Caki2 (cell line): ENCODE measurements around the gene LIN7B. TPM values are rescaled to one million over a fixed set of nuclear protein-coding genes. Genes with fewer than 3 reads are reported as not detected.
"Not testable (repeated sequence)": the region's sequence is repeated elsewhere in the genome, so short reads cannot be mapped to it uniquely, and the experiment has no call there.

Experiments used
- DNase-seq: peaks from one replicate; pipeline ENCODE4 v3.0.0-alpha.2; 2015; ENCODE audit warnings: low read depth
- in situ Hi-C: cut with HindIII; loops from 2 replicates; pipeline ENCODE4 v1.10.0; 2016; ENCODE audit warnings: low sequenced_read_pairs, low pct_unique_long_range_greater_than_20kb, mixed read lengths
- total RNA-seq: library from RNA; depleted of rRNA; stranded (reverse); fragments of >200 nt; shearing (Covaris generic); gene quantifications from 2 replicates; pipeline ENCODE4 v1.2.3, GENCODE V29; 2014; ENCODE audit warnings: low replicate concordance

The LIN7B gene
- total RNA-seq, 1 experiment from 2014 or later: 9.7 TPM

- DNase-seq: no peak
- in situ Hi-C loops: no loop called here
Measured at GRCh38 chr19:49130325-49130724, 16.2 kb downstream of the LIN7B start.

DNA sequence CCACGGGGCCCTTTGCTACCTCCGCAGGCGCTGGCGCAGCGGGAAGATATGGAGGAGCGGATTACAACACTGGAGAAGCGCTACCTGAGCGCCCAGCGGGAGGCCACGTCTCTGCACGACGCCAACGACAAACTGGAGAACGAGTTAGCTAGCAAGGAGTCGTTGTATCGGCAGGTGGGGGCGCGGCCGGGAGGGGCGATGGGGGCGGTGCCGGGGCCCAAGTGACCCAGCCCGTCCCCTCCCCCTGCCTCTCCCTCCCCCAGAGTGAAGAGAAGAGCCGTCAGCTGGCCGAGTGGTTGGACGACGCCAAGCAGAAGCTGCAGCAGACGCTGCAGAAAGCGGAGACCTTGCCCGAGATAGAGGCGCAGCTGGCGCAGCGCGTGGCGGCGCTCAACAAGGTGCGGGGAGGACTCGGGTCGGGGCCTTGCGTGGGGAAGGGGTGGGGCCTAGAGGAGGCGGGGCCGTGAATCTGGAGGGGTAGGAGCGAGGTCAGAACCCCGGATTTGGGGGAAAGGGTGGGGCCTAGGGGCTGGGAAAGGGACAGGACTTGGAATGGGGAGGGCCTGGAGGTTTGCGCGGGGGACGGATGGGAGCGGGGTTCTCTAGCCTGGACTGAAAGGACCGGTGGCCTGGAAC is 18.9 kb downstream of the LIN7B start:
- in situ Hi-C loops: no loop called here
- DNase-seq: no peak

- DNase-seq: no peak
- in situ Hi-C loops: no loop called here
Measured at GRCh38 chr19:49133621-49134454, 19.7 kb downstream of the LIN7B start.

DNA sequence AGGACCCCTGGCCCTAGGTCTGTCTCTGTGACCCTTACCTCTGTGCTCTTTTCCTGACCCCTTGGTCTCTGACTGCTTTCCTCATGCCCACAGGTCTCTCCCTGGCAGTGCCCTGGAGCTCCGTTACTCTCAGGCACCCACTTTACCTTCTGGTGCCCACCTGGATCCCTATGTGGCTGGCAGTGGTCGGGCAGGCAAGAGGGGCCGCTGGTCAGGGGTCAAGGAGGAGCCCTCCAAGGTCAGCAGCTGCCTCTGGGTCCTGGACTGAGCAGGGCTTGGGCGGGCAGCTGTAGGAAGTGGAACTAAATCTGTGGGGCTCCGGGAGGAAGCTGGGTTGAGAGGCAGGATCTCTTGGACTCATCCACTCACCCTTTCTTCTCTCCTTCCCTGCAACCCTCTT is 21.5 kb downstream of the LIN7B start:
- no peak for DNase-seq
- in situ Hi-C loops: no loop called here

DNA sequence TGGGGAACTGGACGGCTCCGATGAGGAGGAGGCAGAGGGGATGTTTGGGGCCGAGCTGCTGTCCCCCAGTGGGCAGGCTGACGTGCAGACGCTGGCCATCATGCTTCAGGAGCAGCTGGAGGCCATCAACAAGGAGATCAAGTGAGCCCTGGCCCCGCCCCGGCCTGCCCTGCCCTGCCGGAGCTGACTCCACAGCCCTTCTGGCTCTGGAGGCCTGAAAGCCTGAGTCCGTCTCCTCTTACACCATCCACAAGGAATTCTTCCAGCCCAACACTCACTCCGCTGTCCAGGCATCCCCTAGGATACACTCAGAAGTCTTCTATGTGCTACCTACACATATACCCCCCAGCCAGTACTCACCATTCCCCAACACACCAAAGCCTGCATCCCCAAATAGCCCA is 22.6 kb downstream of the LIN7B start:
- in situ Hi-C loops: no loop called here
- no peak for DNase-seq

GRCh38 chr19:49140951-49141350 is 26.8 kb downstream of the LIN7B start:
- in situ Hi-C loops: no loop called here
- DNase-seq: no peak

DNA sequence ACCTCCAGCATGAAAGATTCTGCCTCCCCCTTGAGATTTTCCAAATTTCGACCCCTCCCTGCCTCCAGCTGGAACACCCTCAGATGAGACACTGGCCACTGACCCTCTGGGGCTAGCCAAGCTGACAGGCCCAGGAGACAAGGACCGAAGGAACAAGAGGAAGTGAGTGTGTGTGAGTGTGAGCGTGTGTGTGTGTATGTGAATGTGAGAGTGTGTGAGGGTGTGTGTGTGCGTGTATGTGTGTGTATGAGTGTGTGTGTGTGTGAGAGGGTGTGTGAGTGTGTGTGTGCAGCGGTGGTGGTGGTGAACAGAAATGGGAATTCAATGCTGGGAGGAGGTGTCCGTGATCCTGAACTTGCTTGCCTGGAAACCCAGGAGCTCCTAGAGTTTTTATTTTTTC is 27.2 kb downstream of the LIN7B start:
- DNase-seq: no peak
- in situ Hi-C loops: no loop called here

GRCh38 chr19:49142866-49143335 is 28.7 kb downstream of the LIN7B start:
- in situ Hi-C loops: no loop called here
- DNase-seq: peak; percentile 87

DNA sequence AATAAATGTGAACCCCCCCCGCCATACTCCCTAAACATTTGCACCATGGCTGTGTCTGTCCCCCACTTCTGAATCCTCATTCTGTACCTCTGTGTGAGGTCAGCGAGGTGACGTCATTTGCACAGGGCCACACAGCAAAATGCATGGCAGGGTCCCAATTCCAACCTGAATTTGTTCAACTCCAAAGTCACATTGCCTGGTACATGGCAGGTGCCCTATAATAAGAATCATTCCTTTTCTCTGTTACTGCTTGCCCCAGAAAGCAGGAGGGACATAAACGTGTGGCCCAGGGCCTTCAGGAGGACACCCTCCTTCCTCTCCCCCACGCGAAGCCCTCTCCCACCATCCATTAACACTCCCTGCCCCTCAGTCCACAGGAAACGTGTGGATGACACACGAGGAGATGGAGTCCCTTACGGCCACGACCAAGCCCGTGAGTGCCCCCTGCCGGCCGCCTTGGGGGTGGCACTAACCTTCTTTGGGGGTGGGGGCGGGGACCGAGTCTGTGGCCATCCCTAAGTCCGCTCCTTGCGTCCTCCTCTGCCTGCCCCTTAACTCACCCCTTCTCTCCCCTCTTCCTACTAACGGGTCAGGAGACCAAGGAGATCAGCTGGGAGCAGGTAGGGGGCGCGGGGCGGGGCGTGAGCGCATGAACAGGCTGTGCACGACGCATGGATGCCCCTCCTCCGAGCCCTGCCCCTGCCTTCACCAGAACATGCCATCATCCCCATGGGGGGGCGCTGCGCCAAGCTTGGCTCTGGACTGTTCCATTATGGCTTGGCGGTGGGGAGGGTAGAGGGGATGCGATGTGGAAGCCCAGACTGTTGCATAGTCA is 31.6 kb downstream of the LIN7B start:
- DNase-seq: peak; percentile 48

GRCh38 chr19:49146408-49146770 is 32.2 kb downstream of the LIN7B start:
- DNase-seq, in situ Hi-C loops: not testable (repeated sequence)

More for the DNA sequence above, 31.6 kb downstream of the LIN7B start:
- in situ Hi-C loops: no loop called here

DNA sequence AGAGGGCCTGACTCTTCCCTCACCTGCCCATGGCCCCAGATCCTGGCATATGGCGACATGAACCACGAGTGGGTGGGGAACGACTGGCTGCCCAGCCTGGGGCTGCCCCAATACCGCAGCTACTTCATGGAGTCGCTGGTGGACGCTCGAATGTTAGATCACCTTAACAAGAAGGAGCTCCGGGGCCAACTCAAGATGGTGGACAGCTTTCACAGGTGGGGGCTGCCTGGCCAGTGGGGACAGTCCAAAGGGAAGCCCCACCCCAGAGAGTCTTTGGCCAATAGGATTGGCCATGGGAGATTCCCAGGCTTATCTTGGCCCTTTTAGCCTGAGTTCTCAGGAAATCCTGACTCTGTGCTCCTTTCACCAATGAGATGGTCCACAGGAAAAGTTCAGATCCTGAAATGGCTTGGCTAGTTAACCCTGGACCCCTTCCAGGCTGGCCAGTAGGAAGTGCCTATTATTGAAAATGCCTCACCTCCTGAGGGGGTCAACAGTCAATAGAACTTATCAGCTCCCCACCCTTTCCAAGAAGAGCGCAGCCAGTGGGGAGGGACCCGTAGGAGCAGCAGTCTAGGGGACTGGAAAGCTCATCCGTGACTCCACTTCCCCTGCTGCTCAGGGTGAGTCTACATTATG is 34.0 kb downstream of the LIN7B start:
- in situ Hi-C loops: no loop called here
- no peak for DNase-seq

GRCh38 chr19:49148784-49149651 is 34.8 kb downstream of the LIN7B start:
- peak; percentile 97 for DNase-seq
- in situ Hi-C loops: no loop called here

DNA sequence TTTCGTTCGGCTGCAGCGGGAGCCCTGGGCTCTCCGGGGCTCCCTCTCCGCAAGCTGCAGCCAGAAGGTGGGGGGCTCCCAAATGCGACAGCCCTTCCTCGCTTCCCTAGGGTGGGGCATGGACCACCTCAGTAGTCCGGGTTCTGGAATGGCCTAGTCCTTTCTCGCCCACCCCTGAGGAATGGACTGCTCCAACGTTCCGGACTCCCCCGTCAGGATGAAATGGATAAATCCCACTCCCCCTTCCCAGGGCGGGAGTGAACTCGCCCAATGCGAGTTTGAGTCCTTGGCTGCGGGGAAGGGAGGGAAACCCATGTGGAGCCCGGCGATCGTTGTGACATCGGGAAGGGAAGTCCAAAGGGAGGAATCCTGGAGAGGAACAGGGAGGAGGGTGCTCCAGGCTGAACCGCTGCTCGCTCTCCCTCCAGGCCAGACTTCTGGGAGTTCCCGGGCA is 35.5 kb downstream of the LIN7B start:
- DNase-seq: peak; percentile 82
- in situ Hi-C loops: no loop called here

- peak; percentile 96 for DNase-seq
- in situ Hi-C loops: no loop called here
Measured at GRCh38 chr19:49150106-49150943, 36.2 kb downstream of the LIN7B start.

DNA sequence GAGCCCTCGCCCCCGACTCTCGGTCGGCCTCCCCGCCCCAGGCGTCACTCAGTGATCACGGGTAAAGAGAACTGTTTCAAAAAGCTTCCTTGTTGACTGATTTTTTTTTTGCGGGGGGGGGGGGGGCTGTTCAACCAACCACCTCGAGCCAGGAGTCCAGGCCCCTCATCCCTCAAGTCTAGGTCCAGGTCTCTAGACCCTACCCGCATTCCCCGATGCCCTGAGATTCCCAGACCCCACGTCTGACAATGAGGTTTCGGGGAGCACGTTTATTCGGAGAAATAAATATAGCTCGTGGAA is 36.7 kb downstream of the LIN7B start:
- no peak for DNase-seq
- in situ Hi-C loops: no loop called here

DNA sequence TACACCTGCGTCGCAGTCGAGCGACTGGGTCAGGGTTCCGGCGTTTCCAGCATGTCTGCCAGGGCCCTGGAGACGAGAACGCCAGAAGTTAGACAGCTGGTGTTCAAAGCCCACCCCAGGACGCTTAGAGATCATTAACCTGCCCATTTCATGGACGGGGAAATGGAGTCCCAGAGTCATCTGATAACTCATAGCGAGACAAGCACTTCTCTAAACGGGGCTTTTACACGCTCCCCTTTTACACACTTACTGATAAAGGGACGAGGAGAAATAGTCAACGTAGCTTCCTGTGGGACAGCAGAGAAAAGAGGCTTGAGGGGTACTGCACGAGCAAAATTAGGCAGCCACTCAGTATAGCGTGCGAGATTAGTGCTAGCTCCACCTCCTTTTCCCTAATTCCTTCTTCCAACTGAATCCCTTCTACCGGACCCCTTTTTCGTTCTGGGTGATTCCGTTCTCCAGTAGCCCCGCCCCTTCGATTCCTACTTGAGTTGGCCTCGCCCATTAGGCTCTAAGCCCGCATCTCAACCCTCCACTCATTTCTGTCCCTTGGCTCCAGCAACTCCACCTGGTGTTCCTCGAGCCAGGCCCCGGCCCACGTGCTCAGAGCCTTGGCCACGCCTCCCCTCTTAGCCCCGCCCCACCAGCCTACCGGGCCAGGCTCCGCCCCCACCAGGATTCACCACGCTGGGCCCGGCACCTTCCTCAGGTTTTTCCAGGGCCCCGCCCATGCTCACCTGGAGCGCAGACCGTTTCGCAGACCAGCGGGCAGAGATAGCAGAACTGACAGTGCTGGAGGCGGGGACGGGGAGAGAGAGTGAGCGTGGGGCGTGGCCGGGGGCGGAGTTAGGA is 37.3 kb downstream of the LIN7B start:
- peak; percentile 82 for DNase-seq

More for the DNA sequence above, 37.3 kb downstream of the LIN7B start:
- in situ Hi-C loops: no loop called here
